RWPE1 (cell line): ENCODE data around the gene SFT2D1.

ENCODE experiments used
- CTCF ChIA-PET: fragments of 350-600 bp; sonication (Branson Sonifier 250); formaldehyde crosslinking; extraction: SDS; loops from one replicate; lab custom pipeline; 2021; lab: Yijun Ruan, JAX
- POLR2A ChIA-PET: fragments of 400-600 bp; formaldehyde crosslinking; extraction: SDS; loops from one replicate; lab custom pipeline; 2020; ENCODE audit warnings: antibody characterized with exemption; ENCODE audit not compliant: low non-redundant PET; lab: Yijun Ruan, JAX
- DNase-seq: peaks from one replicate; pipeline ENCODE4 v3.0.0; 2012; ENCODE audit warnings: low spot score
- H3K27ac ChIP-seq: fragments of 450-650 bp; 2 replicates; pipeline ENCODE4 v1.5.1; 2017
- TF ChIP-seq, protein P1 (sequence below): fragments of 450-650 bp; conservative IDR thresholded peaks from 2 replicates; pipeline ENCODE4 v1.5.1; 2017; ENCODE audit warnings: low read depth, mild to moderate bottlenecking

SFT2D1 gene

GRCh38 chr6:166379800-166380199 is 37.5 kb upstream of the SFT2D1 start:
- TF ChIP-seq, protein P1, sequence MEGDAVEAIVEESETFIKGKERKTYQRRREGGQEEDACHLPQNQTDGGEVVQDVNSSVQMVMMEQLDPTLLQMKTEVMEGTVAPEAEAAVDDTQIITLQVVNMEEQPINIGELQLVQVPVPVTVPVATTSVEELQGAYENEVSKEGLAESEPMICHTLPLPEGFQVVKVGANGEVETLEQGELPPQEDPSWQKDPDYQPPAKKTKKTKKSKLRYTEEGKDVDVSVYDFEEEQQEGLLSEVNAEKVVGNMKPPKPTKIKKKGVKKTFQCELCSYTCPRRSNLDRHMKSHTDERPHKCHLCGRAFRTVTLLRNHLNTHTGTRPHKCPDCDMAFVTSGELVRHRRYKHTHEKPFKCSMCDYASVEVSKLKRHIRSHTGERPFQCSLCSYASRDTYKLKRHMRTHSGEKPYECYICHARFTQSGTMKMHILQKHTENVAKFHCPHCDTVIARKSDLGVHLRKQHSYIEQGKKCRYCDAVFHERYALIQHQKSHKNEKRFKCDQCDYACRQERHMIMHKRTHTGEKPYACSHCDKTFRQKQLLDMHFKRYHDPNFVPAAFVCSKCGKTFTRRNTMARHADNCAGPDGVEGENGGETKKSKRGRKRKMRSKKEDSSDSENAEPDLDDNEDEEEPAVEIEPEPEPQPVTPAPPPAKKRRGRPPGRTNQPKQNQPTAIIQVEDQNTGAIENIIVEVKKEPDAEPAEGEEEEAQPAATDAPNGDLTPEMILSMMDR = no peak

DNA sequence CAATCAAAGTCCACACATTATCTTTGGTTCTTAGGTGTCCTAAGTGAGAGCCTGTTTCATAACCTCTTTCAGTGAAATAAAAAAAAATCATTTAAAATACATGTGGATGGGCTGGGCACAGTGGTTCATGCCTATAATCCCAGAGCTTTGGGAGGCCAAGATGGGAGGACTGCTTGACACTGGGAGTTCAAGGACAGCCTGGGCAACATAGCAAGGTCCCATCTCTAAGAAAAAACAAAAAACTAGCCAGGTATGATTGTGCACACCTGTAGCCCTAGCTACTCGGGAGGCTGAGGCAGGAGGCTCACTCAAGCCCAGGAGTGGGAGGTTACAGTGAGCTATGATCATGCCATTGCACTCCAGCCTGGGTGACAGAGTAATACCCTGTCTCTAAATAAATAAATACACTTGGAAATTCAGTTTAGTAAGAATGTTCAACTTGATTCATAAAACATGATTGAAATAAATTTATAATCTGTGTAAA is 36.8 kb upstream of the SFT2D1 start:
- CTCF ChIA-PET = interaction anchor here (0.6 to 2.4 kb wide), 3 partner anchors 14 to 22 kb away, joined by 3 to 6 read pairs (median 5); no protein-coding TSS in a partner anchor
- no peak for DNase-seq
- no peak overlapping the region for H3K27ac ChIP-seq
- TF ChIP-seq, protein P1 = no peak
- POLR2A ChIA-PET = no interaction called here

More at GRCh38 chr6:166379800-166380199, 37.5 kb upstream of the SFT2D1 start:
- H3K27ac ChIP-seq = no peak overlapping the region
- DNase-seq = no peak
- POLR2A ChIA-PET = no interaction called here
- CTCF ChIA-PET = interaction anchor here (1.7 to 2.4 kb wide), 2 partner anchors 13 to 21 kb away, joined by 5 to 6 read pairs; no protein-coding TSS in a partner anchor

DNA sequence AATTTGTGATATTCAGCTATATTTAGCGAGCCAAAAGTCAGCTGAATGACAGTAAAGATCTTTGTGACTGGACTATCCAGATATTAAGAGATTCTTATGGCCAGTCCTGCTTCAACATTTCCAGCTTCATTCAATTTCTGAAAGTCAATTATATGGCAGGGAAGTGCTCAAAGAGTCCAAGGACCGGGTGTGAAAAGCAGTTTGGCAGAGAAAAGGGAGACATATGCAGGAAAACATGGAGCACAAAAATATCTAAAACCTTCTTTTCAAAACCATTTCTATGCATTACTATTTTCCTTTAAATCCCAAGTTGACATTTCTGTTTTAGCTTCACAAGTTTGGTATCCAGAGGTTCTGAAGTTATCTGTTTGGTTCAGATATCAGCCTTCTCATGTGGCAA is 35.4 kb upstream of the SFT2D1 start:
- POLR2A ChIA-PET = no interaction called here
- DNase-seq = no peak
- CTCF ChIA-PET = interaction anchor here (0.6 kb wide), 2 partner anchors 57 to 67 kb away, joined by 3 read pairs; no protein-coding TSS in a partner anchor
- H3K27ac ChIP-seq = no peak overlapping the region
- TF ChIP-seq, protein P1 = no peak

DNA sequence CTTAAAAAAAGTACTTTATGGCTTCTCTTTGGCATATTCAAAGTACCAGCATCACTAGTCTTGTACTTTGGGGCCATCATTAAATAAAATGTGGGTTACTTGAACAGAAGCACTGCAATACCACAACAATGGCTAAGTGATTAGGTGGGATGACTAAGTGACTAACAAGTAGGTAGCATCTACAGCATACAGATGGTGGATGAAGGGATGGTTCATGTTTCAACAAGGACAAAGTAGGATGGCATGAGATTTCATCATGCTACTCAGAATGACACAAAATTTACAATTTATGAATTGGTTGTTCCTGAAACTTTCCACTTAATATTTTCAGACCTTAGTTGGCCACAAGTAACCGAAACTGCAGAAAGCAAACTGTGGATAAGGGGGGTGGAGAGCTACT is 32.7 kb upstream of the SFT2D1 start:
- no peak for DNase-seq
- POLR2A ChIA-PET = interaction anchor here (0.7 kb wide), 1 partner anchor 8 kb away, joined by 8 read pairs; no protein-coding TSS in a partner anchor
- CTCF ChIA-PET = no interaction called here
- H3K27ac ChIP-seq = no peak overlapping the region
- TF ChIP-seq, protein P1 = no peak

- DNase-seq = no peak
- POLR2A ChIA-PET = no interaction called here
These were observed 28.1 kb upstream of the SFT2D1 start for GRCh38 chr6:166370489-166370888.

DNA sequence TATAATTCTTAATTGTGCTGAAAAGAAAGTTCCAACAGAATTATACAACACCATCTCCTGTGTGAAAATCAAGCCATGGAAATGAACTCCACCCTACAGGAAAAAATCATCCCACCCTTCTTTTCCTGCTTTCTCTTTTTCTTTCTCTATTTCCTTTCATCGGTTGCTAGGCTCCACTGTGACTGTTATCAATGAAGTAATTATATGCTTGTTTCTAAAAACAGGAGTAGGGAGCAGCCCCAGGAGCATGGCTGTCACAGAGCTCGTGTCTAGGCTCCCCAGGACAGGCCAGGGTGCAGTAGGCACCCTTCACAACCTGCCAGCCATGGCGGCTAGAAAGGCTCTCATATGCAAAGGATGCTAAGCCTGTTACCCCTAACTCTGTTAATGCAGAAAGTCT is 27.4 kb upstream of the SFT2D1 start:
- POLR2A ChIA-PET = no interaction called here
- no peak for DNase-seq
- TF ChIP-seq, protein P1 = no peak
- H3K27ac ChIP-seq = no peak overlapping the region
- CTCF ChIA-PET = no interaction called here

More at GRCh38 chr6:166370489-166370888, 28.1 kb upstream of the SFT2D1 start:
- no peak overlapping the region for H3K27ac ChIP-seq
- CTCF ChIA-PET = no interaction called here
- TF ChIP-seq, protein P1 = no peak
